ENCODE results near the gene CEBPA.

Gene CEBPA

DNA sequence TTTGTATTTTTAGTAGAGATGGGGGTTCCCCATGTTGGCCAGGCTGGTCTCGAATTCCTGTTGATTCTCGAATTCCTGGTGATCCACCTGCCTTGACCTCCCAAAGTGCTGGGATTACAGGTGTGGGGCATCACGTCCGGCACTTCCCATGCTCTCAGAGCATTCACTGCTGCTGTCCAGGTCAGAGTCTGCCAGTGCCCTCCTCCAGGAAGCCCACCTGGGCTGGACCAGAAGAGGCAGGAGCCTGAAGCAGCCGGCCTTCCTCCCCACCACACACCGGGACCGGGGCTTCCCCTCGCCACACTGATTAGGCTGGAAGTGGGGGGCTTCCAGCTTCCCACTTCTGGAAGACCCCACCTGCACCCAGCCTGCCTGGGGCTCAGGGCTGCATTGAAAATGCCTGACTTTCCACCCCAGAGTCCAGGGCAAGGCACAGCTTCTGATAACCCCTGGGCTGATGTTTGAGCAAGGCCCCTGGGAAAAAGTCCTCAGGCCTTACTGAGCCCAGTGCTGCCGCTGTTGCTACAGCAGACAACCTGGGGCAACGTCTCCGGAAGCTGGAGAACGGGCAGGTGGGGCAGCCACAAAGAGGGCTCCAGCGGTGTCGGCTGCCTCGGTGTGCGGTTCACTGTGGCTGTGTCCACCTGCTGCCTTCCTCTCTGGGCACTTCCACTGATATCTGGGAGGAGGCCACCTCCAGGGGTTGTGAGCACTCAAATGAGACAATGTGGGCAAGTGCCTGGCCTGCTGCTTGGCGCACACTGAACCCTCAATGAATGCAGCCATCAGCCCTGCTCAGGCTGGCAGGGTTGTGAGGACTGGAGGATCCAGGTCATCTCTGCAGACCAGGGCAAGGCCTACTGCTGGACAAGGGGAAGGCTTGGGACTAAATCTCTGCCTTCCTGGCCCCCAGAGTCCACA lies 22.6 kb downstream of the CEBPA start:
- Histone ChIP-seq H3K9ac (ENCODE audit: low read length) (peak overlapping the region; percentile 24; the same call in 1 of the 2 replicates), H3K36me3 (replicated peaks; ENCODE audit: low read depth, low read length) (no peaks in the 10 kb centered on the region), H3K27me3 (ENCODE audit: low read depth, low read length) (peaks cover 35% of the 10 kb centered on the region; the same call in 1 of the 2 replicates), H2AFZ (ENCODE audit: low read depth, low read length) (no peak overlapping the region), H3K4me3 (ENCODE audit: low read length) (peak overlapping the region; percentile 62), H3K79me2 (ENCODE audit: low read length) (no peaks in the 10 kb centered on the region), H3K9me3 (ENCODE audit: insufficient read depth, low read length) (no peaks in the 10 kb centered on the region), H3K4me1 (ENCODE audit: low read length) (peaks cover 21% of the 10 kb centered on the region), H3K4me2 (ENCODE audit: low read length) (peak overlapping the region; percentile 79), H3K27ac (ENCODE audit: low read length) (peak overlapping the region; percentile 7; the same call in 1 of the 2 replicates), H4K20me1 (ENCODE audit: insufficient read depth, low read length) (no peaks in the 10 kb centered on the region)
- TF ChIP-seq, protein P1, sequence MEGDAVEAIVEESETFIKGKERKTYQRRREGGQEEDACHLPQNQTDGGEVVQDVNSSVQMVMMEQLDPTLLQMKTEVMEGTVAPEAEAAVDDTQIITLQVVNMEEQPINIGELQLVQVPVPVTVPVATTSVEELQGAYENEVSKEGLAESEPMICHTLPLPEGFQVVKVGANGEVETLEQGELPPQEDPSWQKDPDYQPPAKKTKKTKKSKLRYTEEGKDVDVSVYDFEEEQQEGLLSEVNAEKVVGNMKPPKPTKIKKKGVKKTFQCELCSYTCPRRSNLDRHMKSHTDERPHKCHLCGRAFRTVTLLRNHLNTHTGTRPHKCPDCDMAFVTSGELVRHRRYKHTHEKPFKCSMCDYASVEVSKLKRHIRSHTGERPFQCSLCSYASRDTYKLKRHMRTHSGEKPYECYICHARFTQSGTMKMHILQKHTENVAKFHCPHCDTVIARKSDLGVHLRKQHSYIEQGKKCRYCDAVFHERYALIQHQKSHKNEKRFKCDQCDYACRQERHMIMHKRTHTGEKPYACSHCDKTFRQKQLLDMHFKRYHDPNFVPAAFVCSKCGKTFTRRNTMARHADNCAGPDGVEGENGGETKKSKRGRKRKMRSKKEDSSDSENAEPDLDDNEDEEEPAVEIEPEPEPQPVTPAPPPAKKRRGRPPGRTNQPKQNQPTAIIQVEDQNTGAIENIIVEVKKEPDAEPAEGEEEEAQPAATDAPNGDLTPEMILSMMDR (IDR thresholded peaks at IDR 0.05; ENCODE audit: low read depth, low read length) = no peak
- TF ChIP-seq EZH2phosphoT487 (IDR thresholded peaks at IDR 0.05; ENCODE audit: low read depth) = no peak

DNA sequence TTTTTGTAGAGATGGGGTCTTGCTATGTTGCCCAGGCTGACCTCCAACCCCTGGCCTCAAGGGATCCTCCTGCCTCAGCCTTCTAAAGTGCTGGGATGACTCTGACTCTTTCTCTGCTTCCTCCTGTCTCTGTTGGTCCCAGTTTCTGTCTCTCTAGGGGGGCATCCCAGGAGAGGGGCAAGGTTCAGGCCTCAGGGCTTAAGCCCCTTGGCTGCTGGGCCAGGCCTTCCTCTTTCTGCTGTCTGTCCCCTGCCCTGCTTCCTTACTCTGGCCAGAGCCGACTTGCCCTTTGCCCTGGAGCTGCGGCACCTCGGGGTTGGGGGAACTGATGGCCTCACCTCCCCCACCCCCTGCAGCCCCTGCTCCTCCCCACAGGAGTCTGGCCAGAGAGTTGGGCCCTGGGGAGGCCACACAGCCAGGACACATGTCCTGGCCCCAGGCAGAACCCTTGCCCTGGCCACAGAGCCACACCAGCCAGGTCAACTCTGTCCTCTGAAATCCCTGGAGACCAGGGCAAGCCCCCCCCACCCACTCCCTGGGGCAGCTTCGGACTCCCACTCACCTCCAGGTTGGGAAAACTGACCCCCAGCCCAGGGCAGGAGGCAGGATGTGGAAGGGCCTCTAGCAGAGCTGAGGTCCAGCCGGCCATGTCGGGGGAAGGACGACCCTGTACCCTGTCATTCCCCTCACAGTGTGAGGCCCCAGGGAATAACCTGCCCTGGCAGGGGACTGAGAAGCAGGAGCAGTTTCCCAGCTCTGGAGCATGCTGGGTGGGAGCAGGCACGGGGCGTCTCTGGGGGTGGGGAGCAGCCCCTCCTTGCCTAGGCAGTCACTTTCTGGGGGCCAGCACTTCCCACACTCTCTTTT lies 23.7 kb downstream of the CEBPA start:
- no peaks in the 10 kb centered on the region for H3K36me3 ChIP-seq (replicated peaks; ENCODE audit: low read depth, low read length)
- H3K4me1 ChIP-seq (ENCODE audit: low read length) = peaks cover 21% of the 10 kb centered on the region
- no peak overlapping the region for H2AFZ ChIP-seq (ENCODE audit: low read depth, low read length)
- no peaks in the 10 kb centered on the region for H3K79me2 ChIP-seq (ENCODE audit: low read length)
- peaks cover 26% of the 10 kb centered on the region; the same call in 1 of the 2 replicates for H3K27me3 ChIP-seq (ENCODE audit: low read depth, low read length)
- no peak overlapping the region for H3K9ac ChIP-seq (ENCODE audit: low read length)
- no peak for TF ChIP-seq EZH2phosphoT487 (IDR thresholded peaks at IDR 0.05; ENCODE audit: low read depth)
- TF ChIP-seq, protein P1 (IDR thresholded peaks at IDR 0.05; ENCODE audit: low read depth, low read length) = no peak
- no peaks in the 10 kb centered on the region for H4K20me1 ChIP-seq (ENCODE audit: insufficient read depth, low read length)
- no peak overlapping the region for H3K4me3 ChIP-seq (ENCODE audit: low read length)
- H3K9me3 ChIP-seq (ENCODE audit: insufficient read depth, low read length) = no peaks in the 10 kb centered on the region
- no peak overlapping the region for H3K4me2 ChIP-seq (ENCODE audit: low read length)
- no peak overlapping the region for H3K27ac ChIP-seq (ENCODE audit: low read length)

DNA sequence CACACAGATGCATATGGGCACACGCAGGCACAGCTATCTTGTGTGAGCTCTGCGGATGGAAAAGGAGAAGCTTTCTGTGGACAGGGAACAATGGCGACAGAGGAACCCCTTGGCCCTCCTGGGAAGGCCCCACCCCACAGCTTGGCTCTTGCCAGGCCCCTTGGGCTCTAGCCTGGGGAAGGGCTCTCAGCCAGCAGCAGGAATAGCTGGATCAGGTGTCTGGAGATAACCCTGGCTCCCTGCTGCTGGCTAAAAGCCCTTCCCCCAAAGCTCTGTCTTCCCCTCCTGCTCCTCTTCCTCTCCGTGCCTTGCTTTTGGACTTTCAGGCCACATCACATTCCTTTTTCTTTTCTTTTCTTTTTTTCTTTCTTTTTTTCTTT lies 24.3 kb downstream of the CEBPA start:
- H3K36me3 ChIP-seq (replicated peaks; ENCODE audit: low read depth, low read length) = no peaks in the 10 kb centered on the region
- H3K79me2 ChIP-seq (ENCODE audit: low read length) = no peaks in the 10 kb centered on the region
- no peak overlapping the region for H3K4me2 ChIP-seq (ENCODE audit: low read length)
- H3K4me1 ChIP-seq (ENCODE audit: low read length) = peaks cover 21% of the 10 kb centered on the region
- no peaks in the 10 kb centered on the region for H4K20me1 ChIP-seq (ENCODE audit: insufficient read depth, low read length)
- H2AFZ ChIP-seq (ENCODE audit: low read depth, low read length) = no peak overlapping the region
- no peak for TF ChIP-seq EZH2phosphoT487 (IDR thresholded peaks at IDR 0.05; ENCODE audit: low read depth)
- TF ChIP-seq, protein P1 (IDR thresholded peaks at IDR 0.05; ENCODE audit: low read depth, low read length) = no peak
- no peak overlapping the region for H3K4me3 ChIP-seq (ENCODE audit: low read length)
- no peak overlapping the region for H3K9ac ChIP-seq (ENCODE audit: low read length)
- H3K27ac ChIP-seq (ENCODE audit: low read length) = no peak overlapping the region
- no peaks in the 10 kb centered on the region for H3K9me3 ChIP-seq (ENCODE audit: insufficient read depth, low read length)
- H3K27me3 ChIP-seq (ENCODE audit: low read depth, low read length) = peaks cover 20% of the 10 kb centered on the region; the same call in 1 of the 2 replicates

DNA sequence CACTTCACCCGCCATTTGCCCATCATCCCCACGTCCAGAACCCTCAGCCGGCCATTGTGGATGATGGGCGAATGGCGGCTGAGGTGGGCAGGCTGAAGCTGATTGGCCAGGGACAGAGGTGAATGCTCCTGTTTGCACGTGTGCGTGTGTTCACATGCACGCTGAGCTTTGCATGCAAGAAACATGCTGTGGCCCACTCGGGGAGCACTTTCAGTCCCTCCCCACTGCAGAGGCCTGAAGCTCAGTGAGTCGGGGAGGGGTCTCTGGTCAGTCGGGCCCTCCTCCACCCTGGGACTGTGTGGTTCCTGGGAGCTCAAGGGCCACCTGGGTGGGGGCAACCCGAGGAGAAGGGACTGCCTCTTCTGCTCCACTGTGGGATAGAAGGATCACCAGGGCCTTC lies 24.9 kb downstream of the CEBPA start:
- no peak overlapping the region for H3K4me3 ChIP-seq (ENCODE audit: low read length)
- no peaks in the 10 kb centered on the region for H3K79me2 ChIP-seq (ENCODE audit: low read length)
- no peaks in the 10 kb centered on the region for H3K36me3 ChIP-seq (replicated peaks; ENCODE audit: low read depth, low read length)
- no peak overlapping the region for H3K27ac ChIP-seq (ENCODE audit: low read length)
- peaks cover 14% of the 10 kb centered on the region; the same call in 1 of the 2 replicates for H3K27me3 ChIP-seq (ENCODE audit: low read depth, low read length)
- H2AFZ ChIP-seq (ENCODE audit: low read depth, low read length) = no peak overlapping the region
- peaks cover 21% of the 10 kb centered on the region for H3K4me1 ChIP-seq (ENCODE audit: low read length)
- no peaks in the 10 kb centered on the region for H3K9me3 ChIP-seq (ENCODE audit: insufficient read depth, low read length)
- H3K4me2 ChIP-seq (ENCODE audit: low read length) = no peak overlapping the region
- no peaks in the 10 kb centered on the region for H4K20me1 ChIP-seq (ENCODE audit: insufficient read depth, low read length)
- no peak overlapping the region for H3K9ac ChIP-seq (ENCODE audit: low read length)
- TF ChIP-seq, protein P1 (IDR thresholded peaks at IDR 0.05; ENCODE audit: low read depth, low read length) = no peak
- TF ChIP-seq EZH2phosphoT487 (IDR thresholded peaks at IDR 0.05; ENCODE audit: low read depth) = no peak
